HG02588 (cell line): ENCODE data around the gene FLACC1.

Experiments used
- ATAC-seq: cut with Tn5 transposase; IDR thresholded peaks from one replicate; pipeline ENCODE4 v1.9.1; 2021; ENCODE audit warnings: mild to moderate bottlenecking, moderate library complexity; ENCODE audit not compliant: unreplicated experiment

The FLACC1 gene

DNA sequence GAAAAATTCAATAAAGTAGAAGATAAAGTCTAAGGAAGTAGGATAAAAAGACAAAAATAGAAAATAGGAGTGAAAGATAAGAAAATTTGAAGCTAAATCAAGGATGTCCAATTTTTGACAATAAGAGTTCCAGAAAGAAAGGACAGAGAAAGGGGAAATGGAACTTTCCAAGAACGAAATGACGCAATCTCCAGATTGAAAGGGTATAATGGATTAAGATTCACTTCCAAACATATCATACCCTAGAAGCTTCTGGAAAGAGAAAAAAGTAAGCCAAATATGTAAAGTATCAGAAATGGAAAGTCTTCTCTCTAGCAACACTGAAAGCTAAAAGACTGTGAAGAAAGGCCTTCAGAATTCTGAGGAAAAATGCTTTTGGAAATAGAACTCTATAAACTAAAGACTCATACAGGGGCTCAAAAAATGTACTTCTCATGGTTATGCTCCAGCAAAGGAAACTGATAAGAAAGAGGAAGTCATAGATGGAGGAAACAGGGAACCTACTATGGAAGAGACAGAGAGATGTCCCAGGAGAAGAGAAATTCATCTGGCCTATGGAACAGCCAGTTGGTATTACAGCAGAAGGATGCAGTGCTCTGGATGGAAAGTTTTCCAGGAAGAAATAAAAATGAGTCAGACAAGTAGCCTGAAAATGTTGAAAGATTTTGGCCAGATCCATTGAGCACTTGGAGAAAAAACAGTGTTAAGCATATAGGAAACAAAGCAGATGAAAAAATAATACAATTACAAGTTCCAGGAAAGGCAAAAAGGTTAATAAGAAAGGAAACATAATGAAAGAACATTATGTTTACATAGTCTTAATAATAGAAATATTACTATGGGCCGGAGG is 76.7 kb downstream of the FLACC1 start:
- ATAC-seq, result no peak

- no peak for ATAC-seq
These were observed 78.1 kb downstream of the FLACC1 start for GRCh38 chr2:201279079-201279478.

DNA sequence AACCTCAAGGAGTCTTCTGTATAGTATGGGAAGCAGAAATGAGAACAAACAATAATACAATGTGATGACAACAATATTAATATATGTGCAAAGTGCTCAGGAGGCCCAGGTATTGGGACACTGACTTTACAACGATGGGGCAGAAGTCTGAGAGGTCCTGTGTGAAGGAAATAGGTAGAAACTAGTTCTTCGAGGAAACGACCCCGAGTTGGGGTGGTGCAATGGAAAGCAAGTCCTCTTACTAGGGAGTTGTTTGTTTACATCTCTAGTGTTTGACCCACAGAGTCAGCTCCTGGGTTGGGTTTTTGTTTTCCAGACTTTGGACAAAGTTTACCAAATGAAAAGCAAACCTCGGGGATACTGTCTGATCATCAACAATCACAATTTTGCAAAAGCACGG is 80.6 kb downstream of the FLACC1 start:
- no peak for ATAC-seq

- ATAC-seq, result no peak
These were observed 81.2 kb downstream of the FLACC1 start for GRCh38 chr2:201275990-201276389.

DNA sequence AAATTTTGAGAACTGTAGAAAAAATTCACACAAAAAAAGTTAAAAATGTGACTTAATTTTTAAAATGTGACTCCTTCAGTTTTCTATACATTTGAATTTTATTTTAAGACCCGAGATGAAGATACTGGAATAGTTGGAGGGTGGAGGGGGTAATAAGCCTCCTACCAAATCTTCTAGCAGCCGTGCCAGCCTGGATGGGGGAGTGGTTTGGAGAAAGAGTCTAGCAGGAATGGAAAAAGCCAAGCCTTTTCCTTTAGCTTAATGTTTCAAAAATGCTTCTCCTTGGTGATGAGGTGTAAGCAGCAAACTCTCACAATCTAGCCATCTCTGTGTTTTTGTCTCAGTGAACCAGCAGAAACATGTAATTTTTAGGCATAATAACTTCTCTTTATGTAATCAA is 82.1 kb downstream of the FLACC1 start:
- ATAC-seq, result no peak

DNA sequence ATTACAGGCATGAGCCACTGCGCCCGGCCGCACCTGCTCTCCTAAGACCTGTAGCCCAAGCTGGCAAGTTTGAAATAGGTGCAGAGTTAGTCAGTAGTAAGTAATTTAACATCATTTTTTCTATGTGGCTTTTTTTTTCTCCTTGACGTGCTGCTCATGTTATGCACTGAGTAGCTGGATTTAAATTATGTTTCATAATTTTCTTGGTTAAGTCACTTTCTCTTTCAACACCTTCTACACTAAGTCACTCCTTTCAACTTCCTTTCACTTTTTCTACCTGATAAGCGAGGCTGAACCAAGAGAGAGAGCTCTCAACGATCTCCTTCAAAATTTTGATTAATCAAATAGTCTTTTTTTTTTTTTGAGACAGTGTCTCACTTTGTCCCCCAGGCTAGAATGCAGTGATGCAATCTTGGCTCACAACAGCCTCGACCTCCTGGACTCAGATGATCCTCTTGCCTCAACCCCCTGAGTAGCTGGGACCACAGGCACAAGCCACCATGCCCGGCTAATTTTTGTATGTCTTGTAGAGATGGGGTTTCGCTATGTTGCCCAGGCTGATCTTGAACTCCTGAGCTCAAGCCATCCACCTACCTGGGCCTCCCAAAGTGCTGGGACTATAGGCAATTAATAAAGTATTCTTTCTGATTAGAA is 83.7 kb downstream of the FLACC1 start:
- no peak for ATAC-seq

- no peak for ATAC-seq
These were observed 85.2 kb downstream of the FLACC1 start for GRCh38 chr2:201271917-201272316.

- ATAC-seq, result no peak
These were observed 86.7 kb downstream of the FLACC1 start for GRCh38 chr2:201270293-201271001.

DNA sequence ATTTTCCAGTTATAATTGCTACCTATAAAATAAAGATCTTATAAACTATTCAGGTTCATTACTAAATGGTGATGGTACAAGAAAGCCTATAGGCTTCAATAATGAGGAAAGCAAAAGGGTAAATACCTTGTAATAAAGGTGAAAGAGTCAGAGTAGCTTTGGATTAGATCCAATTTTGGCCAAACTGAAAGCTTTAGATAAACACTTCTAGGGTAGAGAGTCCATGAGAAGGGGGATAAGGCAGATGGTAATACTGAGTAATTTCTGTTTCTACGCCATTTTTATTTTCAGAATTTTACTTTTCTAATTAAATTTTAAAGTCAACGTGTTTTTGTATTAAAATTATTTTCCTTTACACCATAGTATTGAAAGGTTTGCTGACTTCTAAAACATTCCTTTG is 87.4 kb downstream of the FLACC1 start:
- ATAC-seq, result no peak

DNA sequence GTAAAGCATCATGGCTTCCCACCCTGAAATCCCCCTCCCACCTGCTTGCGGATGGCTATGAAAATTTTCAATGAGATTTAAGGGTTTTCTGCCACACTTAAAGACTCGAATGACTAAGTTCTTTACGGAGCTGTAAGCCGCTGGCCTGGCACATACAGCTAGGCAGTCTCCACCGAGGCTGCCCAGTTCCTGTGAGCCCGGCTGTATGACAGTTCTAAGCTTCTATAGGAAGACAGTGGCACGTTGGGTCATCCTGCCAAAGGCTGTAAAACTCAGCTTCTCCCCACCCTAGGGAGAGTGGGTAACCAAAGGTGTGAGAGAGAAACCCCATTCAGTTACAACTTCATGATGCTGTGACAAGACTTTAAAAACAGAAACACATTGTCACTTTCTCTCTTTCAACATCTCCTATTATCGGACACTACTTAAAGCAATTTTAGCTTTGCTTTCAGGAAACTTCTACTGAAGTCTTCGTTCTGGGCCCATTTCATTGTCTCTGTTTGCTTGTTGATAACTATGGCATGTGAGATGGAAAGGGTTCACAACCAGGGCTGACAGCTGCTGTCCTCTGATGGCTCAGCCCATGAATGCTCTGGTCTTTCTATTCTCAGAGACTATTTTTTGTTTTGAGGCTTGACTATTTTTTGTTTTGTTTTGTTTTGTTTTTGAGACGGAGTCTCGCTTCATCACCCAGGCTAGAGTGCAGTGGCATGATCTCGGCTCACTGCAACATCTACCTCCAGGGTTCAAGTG is 89.7 kb downstream of the FLACC1 start:
- no peak for ATAC-seq

GRCh38 chr2:201266629-201267028 is 90.5 kb downstream of the FLACC1 start:
- ATAC-seq, result no peak

- ATAC-seq, result no peak
These were observed 92.5 kb downstream of the FLACC1 start for GRCh38 chr2:201264472-201265173.

- ATAC-seq, result no peak
These were observed 93.4 kb downstream of the FLACC1 start for GRCh38 chr2:201263779-201264178.

DNA sequence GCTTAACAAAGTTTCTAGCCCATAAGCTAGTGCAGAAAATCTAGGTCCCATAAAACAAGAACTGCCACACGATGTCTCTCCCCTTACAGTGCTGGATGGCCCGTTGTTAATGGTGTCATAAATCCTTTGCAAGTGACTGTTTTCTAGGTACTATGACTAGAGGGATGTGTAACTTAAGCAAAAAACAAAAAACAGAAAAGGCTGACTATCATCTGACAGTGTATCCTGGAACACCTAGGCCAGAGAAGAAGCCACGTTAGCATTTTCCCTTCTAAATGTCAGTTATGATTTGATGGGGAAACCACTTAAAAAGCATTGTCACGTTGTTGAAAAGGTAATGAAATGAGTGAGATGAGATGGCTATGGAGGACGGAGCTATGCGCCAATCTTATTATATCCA is 94.4 kb downstream of the FLACC1 start:
- no peak for ATAC-seq

- ATAC-seq, result no peak
These were observed 95.2 kb downstream of the FLACC1 start for GRCh38 chr2:201261906-201262305.

DNA sequence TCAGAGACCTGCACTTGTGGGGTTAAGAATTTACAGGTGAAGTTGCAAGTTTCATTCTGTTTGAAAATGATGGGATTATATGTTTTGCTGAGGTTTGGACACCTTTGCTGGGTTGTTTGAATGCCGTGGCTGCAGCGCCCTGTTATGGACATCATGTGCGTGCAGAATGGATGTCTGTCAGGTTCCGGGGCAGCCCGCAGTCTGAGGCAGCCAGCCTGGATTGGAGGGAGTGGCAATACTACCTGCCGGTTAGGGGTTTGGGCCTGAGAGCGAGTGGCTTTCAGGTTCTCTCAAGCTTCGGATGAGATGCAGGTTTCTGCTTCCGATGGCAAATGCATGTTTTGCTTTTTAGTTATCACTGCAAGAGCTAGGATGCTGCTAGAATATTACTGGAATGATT is 95.7 kb downstream of the FLACC1 start:
- ATAC-seq, result no peak

GRCh38 chr2:201260302-201260800 is 96.8 kb downstream of the FLACC1 start, which contains the start of gene CASP8:
CASP8 (plus strand) TSS chr2:201260536; CDS start chr2:201266487, 5,951 bp downstream.
- ATAC-seq, result no peak

DNA sequence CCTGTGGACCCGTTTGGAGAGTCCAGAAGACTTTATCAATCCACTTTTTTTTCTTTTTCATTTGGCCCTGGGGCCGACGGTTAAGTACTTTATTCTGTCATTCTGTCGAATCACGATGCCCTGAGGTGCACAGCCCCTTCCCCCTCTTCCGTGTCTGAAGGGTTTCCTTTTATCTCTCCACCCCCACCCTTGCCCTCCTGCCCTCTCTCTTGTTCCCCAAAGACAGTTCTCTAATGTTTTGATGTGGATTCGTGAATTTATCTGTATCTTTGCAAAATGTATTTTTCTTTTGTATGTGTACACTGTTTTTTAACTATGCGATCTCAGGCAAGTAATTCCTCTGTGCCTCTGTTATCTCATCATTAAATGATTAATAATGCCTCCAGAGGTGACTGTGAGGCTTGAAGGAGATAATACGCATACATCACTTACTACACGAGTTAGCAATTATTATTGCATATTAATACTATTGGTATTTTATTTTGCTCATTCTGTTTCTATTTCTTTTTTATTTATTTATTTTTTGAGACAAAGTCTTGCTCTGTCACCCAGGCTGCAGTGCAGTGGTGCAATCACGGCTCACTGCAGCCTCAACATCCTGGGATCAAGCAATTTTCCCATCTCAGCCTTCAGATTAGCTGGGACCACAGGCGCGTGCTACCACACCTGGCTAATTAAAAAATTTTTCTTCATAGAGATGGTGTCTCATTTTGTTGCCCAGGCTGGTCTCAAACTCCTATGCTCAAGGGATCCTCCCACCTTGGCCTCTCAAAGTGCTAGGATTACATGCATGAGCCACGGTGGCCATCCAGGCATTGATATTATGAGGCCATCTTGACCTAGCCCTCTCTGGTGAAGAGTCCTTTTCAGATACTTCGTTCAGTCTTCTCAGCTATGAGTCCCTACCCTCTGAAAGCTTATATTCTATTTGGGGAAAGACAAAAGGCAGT is 98.2 kb downstream of the FLACC1 start:
- peak; percentile 4 for ATAC-seq
